Colonic mucosa (tissue), 4 donors: ENCODE data around the gene MSH3. TPM values are rescaled to one million over a fixed set of nuclear protein-coding genes. Genes with fewer than 3 reads are reported as not detected.
"Not testable (repeated sequence)": the region's sequence is repeated elsewhere in the genome, so short reads cannot be mapped to it uniquely, and the experiment has no call there.

Source experiments
- DNase-seq: peaks from one replicate; pipeline ENCODE4 v3.0.0-alpha.2; 2020
- H3K27ac ChIP-seq: fragments of 200-600 bp; one replicate; pipeline ENCODE4 v1.8.0; 2021
- H3K27me3 ChIP-seq: fragments of 200-600 bp; one replicate; pipeline ENCODE4 v1.8.0; 2021
- H3K36me3 ChIP-seq: fragments of 200-600 bp; one replicate; pipeline ENCODE4 v1.8.0; 2021
- H3K4me1 ChIP-seq: fragments of 200-600 bp; one replicate; pipeline ENCODE4 v1.8.0; 2021; ENCODE audit warnings: mild to moderate bottlenecking
- H3K4me3 ChIP-seq: fragments of 200-600 bp; one replicate; pipeline ENCODE4 v1.8.0; 2021
- H3K9ac ChIP-seq, 2 donors: one replicate each; pipeline ENCODE4 v1.7.0; 2013; ENCODE audit warnings: control low read depth in 2 of 2, low read depth in 2 of 2, low read length in 2 of 2
- H3K9me3 ChIP-seq: fragments of 200-600 bp; one replicate; pipeline ENCODE4 v1.8.0; 2021
- intact Hi-C: fragments of 100-400 bp; cut with DNase I; formaldehyde crosslinking; loops from one replicate; pipeline ENCODE4 v1.14.1; 2022
- total RNA-seq, 2 donors: library from RNA; stranded (reverse); fragmentation: NEBNext Ultra II Directional in 1 of 2; extraction: Animal tissue kit (Norgen Biotek cat#: 25700) in 1 of 2; gene quantifications; one replicate each; pipeline ENCODE4 v1.2.1, GENCODE V29; 2021
- TF ChIP-seq, protein P1 (sequence below): fragments of 200-600 bp; IDR thresholded peaks from one replicate; pipeline ENCODE4 v1.8.0; 2022; ENCODE audit warnings: antibody characterized with exemption, mild to moderate bottlenecking
- donor health status: healthy.
- donor health status: DM: no; HTN: no; CAD: no.
- donor health status: DM: no; HTN: no; CAD: no.

Gene MSH3
- total RNA-seq, 2 donors from 2014 or later: 15.1 to 16.3 TPM

DNA sequence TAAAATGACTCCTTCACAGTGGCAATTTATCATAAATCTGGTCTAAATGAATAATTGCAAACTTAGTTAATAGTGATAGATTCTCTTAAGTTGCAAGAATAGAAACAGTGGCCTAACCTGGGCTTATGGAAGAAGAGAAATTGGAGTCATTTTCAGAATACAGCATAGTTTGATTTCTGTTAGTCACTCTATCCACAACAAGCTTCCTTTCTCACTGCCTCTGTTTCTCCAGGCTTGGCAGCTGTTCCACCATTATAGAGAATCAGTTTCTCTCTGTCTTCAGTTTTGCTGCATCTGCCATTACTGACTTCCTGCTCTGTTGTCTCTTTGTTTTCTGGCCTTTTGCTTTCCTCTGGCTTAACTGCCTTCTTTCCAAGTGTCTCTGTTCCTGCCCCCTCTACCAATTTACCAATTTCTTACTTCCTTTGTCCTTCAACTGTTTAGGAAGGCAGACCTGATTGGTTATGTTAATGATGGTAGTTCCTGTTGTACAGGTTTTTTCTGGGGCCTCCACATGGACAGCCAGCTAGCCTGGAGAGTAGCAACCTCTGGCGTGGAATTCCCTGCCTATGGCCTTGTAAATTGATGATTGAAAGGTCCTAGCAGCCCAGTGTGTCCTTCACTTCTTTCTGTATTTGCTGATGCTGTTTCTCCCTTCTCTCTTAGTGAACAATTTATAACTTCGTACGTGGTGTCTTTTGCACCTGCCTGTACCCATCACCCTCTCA lies 229.8 kb downstream of the MSH3 start:
- TF ChIP-seq, protein P1, sequence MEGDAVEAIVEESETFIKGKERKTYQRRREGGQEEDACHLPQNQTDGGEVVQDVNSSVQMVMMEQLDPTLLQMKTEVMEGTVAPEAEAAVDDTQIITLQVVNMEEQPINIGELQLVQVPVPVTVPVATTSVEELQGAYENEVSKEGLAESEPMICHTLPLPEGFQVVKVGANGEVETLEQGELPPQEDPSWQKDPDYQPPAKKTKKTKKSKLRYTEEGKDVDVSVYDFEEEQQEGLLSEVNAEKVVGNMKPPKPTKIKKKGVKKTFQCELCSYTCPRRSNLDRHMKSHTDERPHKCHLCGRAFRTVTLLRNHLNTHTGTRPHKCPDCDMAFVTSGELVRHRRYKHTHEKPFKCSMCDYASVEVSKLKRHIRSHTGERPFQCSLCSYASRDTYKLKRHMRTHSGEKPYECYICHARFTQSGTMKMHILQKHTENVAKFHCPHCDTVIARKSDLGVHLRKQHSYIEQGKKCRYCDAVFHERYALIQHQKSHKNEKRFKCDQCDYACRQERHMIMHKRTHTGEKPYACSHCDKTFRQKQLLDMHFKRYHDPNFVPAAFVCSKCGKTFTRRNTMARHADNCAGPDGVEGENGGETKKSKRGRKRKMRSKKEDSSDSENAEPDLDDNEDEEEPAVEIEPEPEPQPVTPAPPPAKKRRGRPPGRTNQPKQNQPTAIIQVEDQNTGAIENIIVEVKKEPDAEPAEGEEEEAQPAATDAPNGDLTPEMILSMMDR: no peak
- no peaks in the 10 kb centered on the region for H3K4me1 ChIP-seq
- no peak for DNase-seq
- H3K36me3 ChIP-seq: no peaks in the 10 kb centered on the region
- no peaks in the 10 kb centered on the region for H3K9me3 ChIP-seq
- no peak overlapping the region for H3K9ac ChIP-seq
- H3K27ac ChIP-seq: no peak overlapping the region
- no peaks in the 10 kb centered on the region for H3K27me3 ChIP-seq
- intact Hi-C loops: no loop called here
- no peak overlapping the region for H3K4me3 ChIP-seq

DNA sequence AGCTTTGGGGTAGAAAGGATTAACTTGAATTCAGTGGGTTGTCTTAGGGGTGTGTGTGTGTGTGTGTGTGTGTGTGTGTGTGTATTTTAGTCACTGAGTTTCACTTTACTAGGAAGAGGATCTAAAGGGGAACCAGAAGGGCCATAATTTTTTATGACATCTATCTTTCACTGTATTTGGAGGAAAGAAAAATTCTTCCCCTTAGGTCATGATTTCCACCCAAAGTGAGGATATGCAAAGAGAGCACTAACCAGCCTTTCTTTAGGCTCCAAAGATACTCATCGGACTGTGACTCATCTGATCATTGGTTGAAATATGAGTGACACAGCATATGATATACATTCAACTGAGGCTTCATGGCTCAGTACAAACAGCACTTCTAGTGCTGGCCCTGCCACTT lies 230.5 kb downstream of the MSH3 start:
- Histone ChIP-seq H3K27ac (no peak overlapping the region), H3K36me3 (no peaks in the 10 kb centered on the region), H3K9me3 (no peaks in the 10 kb centered on the region), H3K4me1 (no peaks in the 10 kb centered on the region), H3K27me3 (no peaks in the 10 kb centered on the region), H3K4me3 (no peak overlapping the region), H3K9ac (no peak overlapping the region)
- intact Hi-C loops: no loop called here
- TF ChIP-seq, protein P1: no peak
- no peak for DNase-seq

DNA sequence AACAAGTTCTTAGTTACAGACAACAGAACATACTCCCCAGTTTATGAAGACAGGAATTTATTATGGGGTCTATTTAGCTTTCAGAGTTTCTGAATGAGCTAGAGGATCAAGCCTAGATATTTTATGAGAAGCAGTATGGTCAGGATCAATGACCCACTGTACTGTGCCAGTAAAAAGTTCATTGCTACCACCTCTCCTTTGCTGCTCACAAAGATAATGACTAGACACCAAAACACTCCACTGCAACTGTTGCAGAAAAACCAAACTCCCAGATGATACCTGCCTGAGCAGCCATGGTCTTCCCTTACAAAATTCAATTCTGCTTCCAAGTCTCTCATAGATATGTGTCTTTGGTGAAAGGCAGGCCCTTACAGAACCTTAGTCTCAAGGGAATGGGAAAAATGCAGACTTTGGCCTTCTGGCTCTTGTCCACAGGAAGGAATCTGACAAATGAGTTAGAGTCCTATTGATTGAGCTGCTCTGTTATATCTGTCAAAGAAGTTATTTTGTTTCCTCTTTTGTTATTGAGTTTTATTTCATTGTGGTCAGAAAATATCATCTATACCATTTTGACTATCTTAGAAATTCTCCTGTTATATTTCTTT lies 231.0 kb downstream of the MSH3 start:
- intact Hi-C loops: no loop called here
- no peak for DNase-seq

GRCh38 chr5:80894083-80894482 lies 239.6 kb downstream of the MSH3 start:
- Histone ChIP-seq H3K9me3 (no peaks in the 10 kb centered on the region), H3K27me3 (no peaks in the 10 kb centered on the region), H3K36me3 (no peaks in the 10 kb centered on the region), H3K4me3 (no peak overlapping the region), H3K9ac (no peak overlapping the region), H3K4me1 (no peaks in the 10 kb centered on the region), H3K27ac (no peak overlapping the region)
- intact Hi-C loops: no loop called here
- TF ChIP-seq, protein P1: no peak
- DNase-seq: no peak

More for the DNA sequence above, 231.0 kb downstream of the MSH3 start:
- H3K27me3 ChIP-seq: no peaks in the 10 kb centered on the region
- H3K4me1 ChIP-seq: no peaks in the 10 kb centered on the region
- TF ChIP-seq, protein P1: no peak
- no peak overlapping the region for H3K27ac ChIP-seq
- H3K9ac ChIP-seq: no peak overlapping the region
- no peaks in the 10 kb centered on the region for H3K9me3 ChIP-seq
- H3K36me3 ChIP-seq: no peaks in the 10 kb centered on the region
- no peak overlapping the region for H3K4me3 ChIP-seq

DNA sequence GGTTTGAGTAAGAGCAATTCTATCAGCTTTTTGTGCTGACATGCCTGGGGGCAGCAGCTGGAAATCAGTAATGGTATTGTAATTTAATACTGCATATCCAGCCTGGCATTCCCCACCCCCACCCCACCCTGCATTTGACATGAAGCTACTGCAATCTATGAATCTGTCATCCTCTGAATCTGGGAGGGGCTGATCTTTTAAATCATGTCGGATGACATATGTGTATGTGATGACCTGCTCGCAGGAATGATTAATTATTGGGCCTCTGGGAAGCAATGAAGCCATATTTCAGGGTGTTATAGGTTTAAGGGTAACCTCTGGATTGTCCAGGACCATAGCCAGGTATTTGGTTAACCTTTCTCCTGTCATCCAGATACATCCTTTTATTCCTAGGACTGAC lies 241.1 kb downstream of the MSH3 start:
- Histone ChIP-seq H3K36me3 (no peaks in the 10 kb centered on the region), H3K27me3 (no peaks in the 10 kb centered on the region), H3K9ac (no peak overlapping the region), H3K4me1 (no peaks in the 10 kb centered on the region), H3K27ac (no peak overlapping the region), H3K4me3 (no peak overlapping the region), H3K9me3 (no peaks in the 10 kb centered on the region)
- TF ChIP-seq, protein P1: no peak
- no peak for DNase-seq
- intact Hi-C loops: no loop called here

DNA sequence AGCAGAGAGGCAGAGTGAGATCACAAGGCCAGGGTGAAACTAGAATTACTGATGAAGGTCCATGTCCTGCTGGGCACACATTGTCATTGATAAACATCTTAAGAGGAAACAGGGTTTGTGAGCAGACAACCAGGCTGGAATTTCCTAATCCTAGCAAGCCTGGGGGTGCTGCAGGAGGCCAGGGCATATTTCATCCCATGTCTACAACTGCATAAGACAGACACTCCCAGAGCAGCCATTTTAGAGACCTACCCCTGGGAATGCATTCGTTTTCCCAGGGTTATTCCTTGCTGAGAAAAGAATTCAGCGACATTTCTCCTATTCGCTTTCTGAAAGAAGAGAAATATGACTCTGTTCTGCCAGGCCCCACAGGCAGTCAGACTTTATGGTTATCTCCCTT lies 248.2 kb downstream of the MSH3 start:
- H3K9ac ChIP-seq, H3K36me3 ChIP-seq, H3K4me1 ChIP-seq, H3K27ac ChIP-seq, H3K4me3 ChIP-seq, H3K9me3 ChIP-seq, intact Hi-C loops, DNase-seq, H3K27me3 ChIP-seq: not testable (repeated sequence)
